T-helper 9 cell (primary cell): ENCODE data around the gene PPP1R9A.

Experiments used
- DNase-seq: peaks from one replicate; pipeline ENCODE4 v3.0.0-alpha.2; 2020

The PPP1R9A gene

GRCh38 chr7:95269640-95270039 is 362.2 kb downstream of the PPP1R9A start:
- no peak for DNase-seq

DNA sequence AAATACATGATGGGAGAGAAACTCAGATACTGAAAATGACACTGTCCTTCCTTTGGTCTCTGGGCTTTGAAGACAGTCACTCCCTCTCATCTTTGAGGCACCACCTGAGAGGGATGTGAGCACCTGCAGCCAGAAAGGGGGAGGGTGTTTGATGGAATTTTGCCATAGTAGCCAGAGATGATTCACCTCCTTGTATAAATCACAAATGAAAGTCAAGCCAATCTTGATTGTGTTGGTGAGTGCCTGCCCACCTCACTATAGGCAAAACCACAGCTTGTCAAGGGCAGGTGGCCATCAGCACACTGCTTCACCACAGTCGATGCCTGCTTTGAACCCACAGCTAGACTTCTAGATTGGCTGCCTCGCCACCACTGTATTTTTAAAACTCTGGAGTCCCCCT is 368.7 kb downstream of the PPP1R9A start:
- DNase-seq: no peak

DNA sequence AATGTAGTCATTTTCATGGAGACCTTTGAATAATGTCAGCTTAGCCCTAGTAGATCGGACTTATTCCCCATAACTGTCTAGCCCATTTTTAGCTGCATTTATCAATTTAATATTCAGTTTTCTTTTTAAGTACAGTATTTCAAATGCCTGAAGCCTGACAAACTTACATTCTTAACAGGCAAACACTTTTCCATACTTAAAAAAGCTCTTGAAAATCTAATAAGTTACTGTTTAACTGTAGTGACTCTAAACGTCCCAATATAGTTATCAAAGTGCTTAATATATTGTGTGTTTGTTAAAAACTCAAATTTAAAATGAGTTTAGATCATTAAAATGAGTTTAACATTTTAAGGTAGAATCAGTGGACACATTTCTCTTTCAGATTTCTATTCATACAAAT is 372.0 kb downstream of the PPP1R9A start:
- no peak for DNase-seq

DNA sequence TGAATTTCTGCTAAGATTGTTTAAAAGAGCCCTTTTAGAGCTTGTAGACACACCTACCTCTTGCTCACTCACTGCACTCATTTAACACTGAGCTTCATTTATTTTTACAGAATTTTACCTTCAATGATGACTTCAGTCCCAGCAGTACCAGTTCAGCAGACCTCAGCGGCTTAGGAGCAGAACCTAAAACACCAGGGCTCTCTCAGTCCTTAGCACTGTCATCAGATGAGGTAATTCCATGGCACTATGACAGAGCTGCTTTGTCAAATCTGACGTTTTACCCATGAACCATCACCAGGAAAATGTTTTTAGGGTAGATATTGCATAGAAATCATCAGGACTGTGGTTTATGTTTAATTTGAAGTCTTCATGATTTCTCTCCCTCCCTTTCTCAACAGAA is 378.7 kb downstream of the PPP1R9A start:
- DNase-seq: no peak

DNA sequence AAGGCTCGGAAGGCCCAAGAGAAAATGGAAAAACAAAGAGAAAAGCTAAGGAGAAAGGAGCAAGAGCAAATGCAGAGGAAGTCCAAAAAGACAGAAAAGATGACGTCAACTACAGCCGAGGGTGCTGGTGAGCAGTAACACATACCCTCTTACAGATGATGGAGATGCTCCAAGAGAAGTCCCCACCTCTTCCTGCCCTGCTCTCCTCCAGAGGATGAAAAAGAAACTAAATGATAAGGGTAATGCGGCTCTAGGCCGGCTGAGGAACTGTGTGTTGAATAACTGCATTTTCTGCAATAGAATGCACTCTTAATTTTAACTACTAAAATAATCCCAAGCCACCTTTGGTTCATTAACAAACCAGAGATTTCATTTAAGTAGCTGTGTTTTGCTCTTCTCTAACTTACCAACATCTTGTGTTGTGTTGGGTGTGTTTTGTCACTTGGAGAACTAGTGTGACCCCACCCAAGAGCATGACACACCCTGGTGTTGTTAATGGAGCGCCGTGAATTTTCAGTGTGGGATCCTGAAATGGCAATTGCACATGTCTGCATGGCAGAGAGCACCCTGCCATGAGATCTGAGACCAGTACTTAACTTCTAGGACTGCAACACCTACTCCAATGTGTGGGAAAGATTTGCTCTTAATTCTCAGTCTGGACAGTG is 382.9 kb downstream of the PPP1R9A start:
- no peak for DNase-seq

- no peak for DNase-seq
Measured at GRCh38 chr7:95295397-95295796, 388.0 kb downstream of the PPP1R9A start.

DNA sequence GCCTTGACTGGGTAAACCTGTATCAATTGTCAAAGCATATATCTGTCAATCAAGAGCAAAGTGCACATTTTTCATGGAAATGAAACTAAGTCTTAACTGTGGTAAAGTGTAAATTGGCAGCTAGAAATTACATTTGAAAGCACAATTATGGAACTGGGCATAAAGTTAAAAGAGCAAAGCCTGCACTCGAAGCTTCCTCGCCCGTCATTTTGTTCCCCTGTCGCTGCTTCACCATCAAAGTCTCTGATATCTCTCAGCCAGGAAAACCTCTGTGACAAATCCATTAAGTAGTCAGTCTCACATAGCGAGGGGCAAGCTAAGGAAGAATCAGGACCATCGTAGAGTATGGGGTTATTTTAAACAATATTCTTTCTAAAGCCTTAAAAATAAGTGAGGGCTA is 389.1 kb downstream of the PPP1R9A start:
- no peak for DNase-seq

GRCh38 chr7:95297041-95297440 is 389.6 kb downstream of the PPP1R9A start:
- no peak for DNase-seq

GRCh38 chr7:95298091-95298490 is 390.7 kb downstream of the PPP1R9A start:
- no peak for DNase-seq

GRCh38 chr7:95303013-95303905 is 395.9 kb downstream of the PPP1R9A start:
- no peak for DNase-seq

DNA sequence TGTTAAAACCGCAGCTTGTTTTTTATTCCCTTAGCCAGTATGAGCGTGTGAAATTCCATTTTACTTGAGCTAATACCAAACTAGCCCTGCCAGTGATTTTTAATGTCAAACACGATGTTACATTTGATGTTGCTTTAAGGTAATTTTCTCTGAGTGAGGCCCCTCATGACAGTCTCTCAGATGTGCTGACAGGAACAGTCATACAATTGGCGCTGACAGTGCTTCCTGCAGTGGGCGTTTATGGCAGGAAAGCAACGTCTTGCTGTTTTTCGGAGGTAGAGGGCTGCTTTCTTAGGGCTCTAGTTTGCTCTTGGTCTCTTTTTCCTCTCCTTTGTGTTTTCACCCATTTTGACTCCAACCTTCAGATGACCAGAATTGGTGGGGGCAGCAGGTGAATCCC is 397.6 kb downstream of the PPP1R9A start:
- no peak for DNase-seq

DNA sequence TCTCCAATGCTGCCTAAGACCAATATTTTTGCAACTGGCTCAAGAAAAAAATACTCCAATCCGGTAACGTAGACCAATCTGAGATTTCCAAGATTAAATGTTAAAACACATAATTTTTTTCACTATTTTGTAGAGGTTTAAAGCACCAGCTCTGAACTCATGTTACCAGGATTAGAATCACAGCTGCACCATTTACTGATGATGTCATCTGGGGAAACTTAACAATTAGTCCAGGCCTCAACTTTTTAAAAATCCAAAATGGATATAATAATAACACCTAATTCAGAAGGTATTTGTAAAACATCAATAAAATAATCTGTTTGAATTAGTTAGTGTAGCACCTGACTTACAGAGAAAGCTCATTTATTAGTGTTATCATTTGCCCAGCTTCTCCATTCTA is 402.6 kb downstream of the PPP1R9A start:
- DNase-seq: no peak

DNA sequence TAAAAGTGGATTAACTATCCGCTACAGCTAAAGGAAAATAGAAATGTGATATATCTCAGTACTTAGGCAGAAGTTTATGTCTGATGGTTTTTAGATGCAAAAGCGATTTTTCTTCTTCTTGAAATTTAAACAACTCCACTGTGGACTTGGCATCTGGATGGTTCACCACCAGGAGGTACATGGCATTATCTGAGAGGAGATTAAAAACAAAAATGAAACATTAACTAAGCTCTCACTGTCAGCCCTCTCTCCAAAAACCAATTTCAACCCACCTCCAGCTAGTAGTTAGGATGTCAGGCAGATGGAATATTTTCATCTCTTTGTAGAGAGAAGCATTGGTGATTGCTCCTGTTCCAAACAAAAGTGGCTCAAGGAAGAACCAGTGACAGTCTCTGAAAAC is 404.0 kb downstream of the PPP1R9A start:
- no peak for DNase-seq

DNA sequence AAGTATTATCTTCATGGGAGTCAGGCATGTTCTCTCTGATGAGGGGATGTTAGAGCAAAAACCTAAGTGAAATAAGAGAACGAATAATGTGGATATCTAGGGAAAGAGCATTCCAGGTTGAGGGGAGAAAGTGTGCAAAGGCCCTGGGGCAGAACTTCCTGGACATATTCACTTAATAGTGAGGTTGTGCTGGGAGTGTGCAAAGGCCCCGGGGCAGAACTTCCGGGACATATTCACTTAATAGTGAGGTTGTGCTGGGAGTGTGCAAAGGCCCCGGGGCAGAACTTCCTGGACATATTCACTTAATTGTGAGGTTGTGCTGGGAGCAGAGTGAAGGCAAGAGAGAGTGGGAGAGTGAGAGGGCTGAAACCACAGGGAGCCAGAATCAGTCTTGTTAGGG is 405.2 kb downstream of the PPP1R9A start:
- DNase-seq: no peak

DNA sequence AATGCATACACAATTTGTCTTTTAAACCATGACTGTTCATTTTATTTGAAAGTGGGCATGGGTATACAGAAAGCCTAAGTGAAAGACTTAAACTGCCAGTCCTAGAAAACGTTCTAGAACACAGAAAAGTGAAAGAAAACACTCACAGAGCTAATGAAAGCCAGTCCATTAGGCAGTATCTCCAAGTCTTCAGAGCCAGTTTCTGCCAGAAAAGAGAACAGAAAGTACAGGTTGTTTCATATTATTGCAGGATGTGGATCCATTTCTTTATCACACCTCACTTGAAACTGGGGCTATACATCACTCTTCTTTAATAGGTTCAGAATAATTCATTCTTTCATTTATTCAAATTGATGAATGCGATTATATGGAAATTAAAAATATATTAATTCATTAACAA is 409.2 kb downstream of the PPP1R9A start:
- DNase-seq: no peak

GRCh38 chr7:95317546-95317945 is 410.2 kb downstream of the PPP1R9A start:
- no peak for DNase-seq

GRCh38 chr7:95317966-95318365 is 410.6 kb downstream of the PPP1R9A start:
- DNase-seq: no peak

DNA sequence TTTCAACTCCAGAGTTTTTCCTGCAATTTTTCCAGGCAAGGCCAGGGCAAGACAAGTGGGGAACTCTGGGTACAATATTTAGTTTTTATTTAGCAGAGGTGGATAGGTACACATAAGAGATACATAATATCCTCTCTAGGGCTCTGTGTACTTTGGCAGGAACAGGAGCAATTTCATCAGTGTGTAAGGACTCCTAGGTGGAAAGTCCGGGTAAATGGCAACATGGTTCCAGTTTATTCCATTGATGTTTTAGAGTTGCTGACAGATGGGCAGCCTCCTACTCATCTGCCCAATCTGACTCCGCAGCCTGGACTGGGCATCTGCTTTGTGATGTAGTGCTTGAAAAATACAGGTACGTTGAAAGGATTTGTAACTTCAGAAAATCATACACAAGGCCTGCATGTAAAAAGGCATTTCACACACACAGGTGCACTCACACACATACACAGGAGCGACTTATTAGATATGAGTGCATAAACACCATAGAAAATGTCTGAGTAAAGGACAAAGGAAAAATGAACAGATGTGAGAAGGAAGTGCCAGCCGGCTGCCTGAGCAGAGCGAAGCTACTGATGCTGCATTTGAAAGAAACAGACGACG is 411.2 kb downstream of the PPP1R9A start:
- no peak for DNase-seq

GRCh38 chr7:95319570-95319969 is 412.2 kb downstream of the PPP1R9A start:
- no peak for DNase-seq

GRCh38 chr7:95320651-95321050 is 413.3 kb downstream of the PPP1R9A start:
- no peak for DNase-seq

DNA sequence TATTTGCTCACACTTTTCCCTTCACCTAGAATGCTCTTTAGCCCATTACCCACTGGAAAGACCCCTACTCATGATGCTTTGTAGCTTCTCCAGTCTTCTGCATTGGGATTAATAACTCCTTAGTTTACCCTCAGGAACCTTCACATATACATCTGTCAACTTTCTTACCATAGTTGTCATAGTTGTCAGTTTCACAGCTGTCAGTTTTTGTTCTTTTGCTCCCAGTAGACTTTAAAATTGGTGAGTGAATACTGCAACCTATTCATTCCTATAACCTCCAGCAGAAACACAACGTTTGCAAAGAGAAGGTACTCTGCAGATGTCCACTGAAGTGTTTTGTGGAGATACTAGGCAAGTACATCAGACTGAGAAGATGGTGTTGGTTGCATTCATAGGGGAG is 414.3 kb downstream of the PPP1R9A start:
- DNase-seq: no peak

GRCh38 chr7:95322396-95322795 is 415.0 kb downstream of the PPP1R9A start:
- DNase-seq: no peak

- no peak for DNase-seq
Measured at GRCh38 chr7:95322854-95323253, 415.5 kb downstream of the PPP1R9A start.
